ENCODE results near the gene TRPM1.
"Not testable (repeated sequence)": the region's sequence is repeated elsewhere in the genome, so short reads cannot be mapped to it uniquely, and the experiment has no call there.

Gene TRPM1

GRCh38 chr15:31102374-31103342, 1.1 kb upstream of the TRPM1 start:
- Mint-ChIP-seq H3K9me3 (peaks cover 0 to 2% of the 10 kb centered on the region in 2 donors), H3K27ac (no peak overlapping the region), H3K27me3 (no peaks in the 10 kb centered on the region), H3K4me3 (no peak overlapping the region), H3K4me1 (peaks cover 32 to 39% of the 10 kb centered on the region in 2 donors), H3K36me3 (no peaks in the 10 kb centered on the region)
- DNase-seq (no peak), ATAC-seq (replicated peaks) (no peak)

DNA sequence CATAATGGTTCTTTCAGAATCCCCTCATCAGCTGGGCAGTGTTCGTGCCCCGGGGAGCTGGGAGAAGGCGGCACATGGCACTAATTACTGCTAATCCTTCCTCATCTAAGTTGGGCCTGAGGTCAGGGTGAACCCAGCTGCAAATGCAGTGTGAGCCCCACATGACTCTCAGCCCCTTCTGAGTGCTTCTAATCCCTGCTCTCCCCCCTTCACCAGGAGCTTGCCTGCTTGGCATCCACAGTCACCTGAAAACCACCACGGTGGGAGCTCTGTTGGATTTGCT, 455 bp upstream of the TRPM1 start:
- Mint-ChIP-seq H3K4me3 (no peak overlapping the region), H3K27me3 (no peaks in the 10 kb centered on the region), H3K27ac (no peak overlapping the region), H3K9me3 (no peaks in the 10 kb centered on the region), H3K4me1 (peaks cover 33 to 39% of the 10 kb centered on the region in 2 donors), H3K36me3 (no peaks in the 10 kb centered on the region)
- DNase-seq (no peak), ATAC-seq (replicated peaks) (no peak)

DNA sequence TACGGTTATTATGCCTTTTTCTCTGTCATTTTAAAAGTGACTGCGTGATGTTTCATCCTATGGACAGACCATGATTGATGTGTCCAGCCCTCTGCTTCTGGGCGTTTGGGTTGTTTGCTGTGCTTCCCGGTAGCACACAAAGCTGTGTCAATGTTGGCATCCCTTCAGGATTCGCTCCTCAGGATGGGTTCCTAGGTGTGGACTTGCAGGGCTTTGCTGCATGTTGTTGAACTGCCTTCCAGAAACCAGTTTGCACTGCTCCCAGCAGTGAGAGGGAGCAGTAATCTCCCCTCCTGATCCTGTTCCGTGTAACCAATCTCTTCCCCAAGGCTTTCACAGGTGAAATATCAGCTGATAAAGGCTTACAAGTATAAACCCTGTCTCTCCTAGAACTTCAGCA, 787 bp downstream of the TRPM1 start:
- no peaks in the 10 kb centered on the region for H3K27me3 Mint-ChIP-seq
- no peak overlapping the region for H3K4me3 Mint-ChIP-seq
- peaks cover 33 to 39% of the 10 kb centered on the region in 2 donors for H3K4me1 Mint-ChIP-seq
- DNase-seq (no peak), ATAC-seq (replicated peaks) (no peak)
- H3K9me3 Mint-ChIP-seq: no peaks in the 10 kb centered on the region
- H3K36me3 Mint-ChIP-seq: no peaks in the 10 kb centered on the region
- no peak overlapping the region for H3K27ac Mint-ChIP-seq

DNA sequence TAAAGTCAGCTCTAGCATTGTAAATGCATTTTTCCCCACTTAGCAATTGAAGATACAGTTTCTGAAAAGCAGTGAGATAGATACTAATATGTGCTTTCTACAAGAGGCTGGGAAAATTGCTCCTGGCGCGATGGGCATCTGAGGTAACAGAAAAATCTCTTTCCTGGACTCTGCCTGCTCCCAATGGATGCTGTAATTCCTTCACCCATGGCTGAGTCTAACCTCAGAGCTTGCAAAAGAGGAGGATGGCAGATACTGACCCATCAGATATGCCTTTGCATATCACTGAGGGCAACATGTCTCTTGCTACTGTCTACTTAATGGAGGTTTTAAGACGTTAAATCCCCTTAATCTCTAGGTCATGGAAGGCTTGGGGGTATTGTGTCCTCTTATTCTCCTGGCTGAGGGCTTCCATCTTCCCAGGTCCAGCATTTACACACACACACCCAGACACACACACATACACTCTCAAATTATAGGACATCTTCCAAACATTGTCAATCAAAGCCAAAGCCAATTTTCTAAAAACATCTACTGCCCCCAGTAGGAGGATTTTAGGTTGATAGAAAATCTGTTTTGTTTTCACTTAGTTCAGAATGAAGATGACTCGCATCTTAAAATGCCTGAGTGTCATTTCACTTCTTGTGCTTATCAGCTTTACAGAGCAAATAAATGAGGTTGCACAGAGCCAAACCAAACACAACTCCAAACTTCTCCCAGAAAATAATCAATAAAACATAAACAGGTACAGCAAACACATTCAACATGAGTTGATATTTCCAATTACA, 2.4 kb downstream of the TRPM1 start:
- ATAC-seq (replicated peaks) (peak; percentile 30 to 31), DNase-seq (no peak)

GRCh38 chr15:31098491-31098917, 3.0 kb downstream of the TRPM1 start:
- Mint-ChIP-seq H3K4me3 (no peak overlapping the region), H3K27ac (peak overlapping the region; percentile 17)

More for the DNA sequence above, 2.4 kb downstream of the TRPM1 start:
- Mint-ChIP-seq H3K36me3 (no peaks in the 10 kb centered on the region), H3K4me1 (peaks cover 33 to 44% of the 10 kb centered on the region in 2 donors), H3K4me3 (no peak overlapping the region), H3K27ac (no peak overlapping the region), H3K9me3 (no peaks in the 10 kb centered on the region), H3K27me3 (no peaks in the 10 kb centered on the region)

DNA sequence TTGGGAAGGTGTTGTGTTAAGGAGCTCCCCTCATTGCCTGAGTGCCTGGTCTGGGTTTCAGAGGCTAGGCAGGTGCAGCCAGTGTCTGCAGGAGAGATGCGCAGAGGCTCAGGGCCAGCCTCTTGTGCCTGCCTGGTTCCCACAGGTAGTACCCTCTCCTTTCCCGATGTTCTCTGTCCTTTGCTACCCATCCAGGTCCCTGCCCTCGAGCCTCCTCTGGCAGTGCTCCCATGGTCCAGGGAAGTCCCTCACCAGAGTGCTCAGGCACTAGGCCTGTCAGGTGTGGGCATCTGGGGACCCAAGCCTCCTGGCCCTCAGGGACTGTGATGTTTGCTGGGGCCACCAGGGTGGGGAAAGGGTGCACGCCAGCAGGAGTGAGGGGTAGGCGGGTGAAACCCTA, 5.0 kb downstream of the TRPM1 start:
- Mint-ChIP-seq H3K27ac (no peak overlapping the region), H3K4me1 (peaks cover 30 to 38% of the 10 kb centered on the region in 2 donors), H3K36me3 (no peaks in the 10 kb centered on the region), H3K27me3 (no peaks in the 10 kb centered on the region), H3K4me3 (no peak overlapping the region), H3K9me3 (no peaks in the 10 kb centered on the region)
- DNase-seq (no peak), ATAC-seq (replicated peaks) (no peak)

More at GRCh38 chr15:31098491-31098917, 3.0 kb downstream of the TRPM1 start:
- ATAC-seq (replicated peaks) (no peak), DNase-seq (no peak)
- H3K27me3 Mint-ChIP-seq: no peaks in the 10 kb centered on the region
- no peaks in the 10 kb centered on the region for H3K36me3 Mint-ChIP-seq
- peaks cover 29 to 40% of the 10 kb centered on the region in 2 donors for H3K4me1 Mint-ChIP-seq
- H3K9me3 Mint-ChIP-seq: no peaks in the 10 kb centered on the region

- no peaks in the 10 kb centered on the region for H3K36me3 Mint-ChIP-seq
- H3K4me3 Mint-ChIP-seq: no peak overlapping the region
- H3K4me1 Mint-ChIP-seq: peaks cover 5 to 6% of the 10 kb centered on the region in 2 donors
- peaks cover 0 to 4% of the 10 kb centered on the region in 2 donors for H3K9me3 Mint-ChIP-seq
- DNase-seq (no peak), ATAC-seq (replicated peaks) (no peak)
- peak overlapping the region; percentile 31 for H3K27ac Mint-ChIP-seq
- no peaks in the 10 kb centered on the region for H3K27me3 Mint-ChIP-seq
These were observed 10.0 kb downstream of the TRPM1 start for GRCh38 chr15:31091481-31091880.

- Mint-ChIP-seq H3K27me3 (no peaks in the 10 kb centered on the region), H3K27ac (no peak overlapping the region), H3K36me3 (no peaks in the 10 kb centered on the region), H3K4me1 (peaks cover 5 to 6% of the 10 kb centered on the region in 2 donors), H3K4me3 (no peak overlapping the region), H3K9me3 (peaks cover 0 to 4% of the 10 kb centered on the region in 2 donors)
- DNase-seq (no peak), ATAC-seq (replicated peaks) (no peak)
These were observed 10.8 kb downstream of the TRPM1 start for GRCh38 chr15:31090766-31091165.

GRCh38 chr15:31089368-31090047, 12.0 kb downstream of the TRPM1 start:
- no peak overlapping the region for H3K27ac Mint-ChIP-seq

GRCh38 chr15:31088672-31089367, 12.7 kb downstream of the TRPM1 start:
- H3K4me3 Mint-ChIP-seq: no peak overlapping the region
- peak overlapping the region; percentile 20 for H3K27ac Mint-ChIP-seq
- H3K36me3 Mint-ChIP-seq: no peaks in the 10 kb centered on the region
- ATAC-seq (replicated peaks) (no peak), DNase-seq (no peak)
- no peaks in the 10 kb centered on the region for H3K27me3 Mint-ChIP-seq
- H3K9me3 Mint-ChIP-seq: peaks cover 0 to 4% of the 10 kb centered on the region in 2 donors
- peaks cover 0 to 5% of the 10 kb centered on the region in 2 donors for H3K4me1 Mint-ChIP-seq

More at GRCh38 chr15:31089368-31090047, 12.0 kb downstream of the TRPM1 start:
- H3K27me3 Mint-ChIP-seq: no peaks in the 10 kb centered on the region
- H3K9me3 Mint-ChIP-seq: peaks cover 0 to 4% of the 10 kb centered on the region in 2 donors
- ATAC-seq (replicated peaks): no peak
- no peak overlapping the region for H3K4me3 Mint-ChIP-seq
- H3K36me3 Mint-ChIP-seq: no peaks in the 10 kb centered on the region
- DNase-seq: no peak
- H3K4me1 Mint-ChIP-seq: peaks cover 0 to 5% of the 10 kb centered on the region in 2 donors

DNA sequence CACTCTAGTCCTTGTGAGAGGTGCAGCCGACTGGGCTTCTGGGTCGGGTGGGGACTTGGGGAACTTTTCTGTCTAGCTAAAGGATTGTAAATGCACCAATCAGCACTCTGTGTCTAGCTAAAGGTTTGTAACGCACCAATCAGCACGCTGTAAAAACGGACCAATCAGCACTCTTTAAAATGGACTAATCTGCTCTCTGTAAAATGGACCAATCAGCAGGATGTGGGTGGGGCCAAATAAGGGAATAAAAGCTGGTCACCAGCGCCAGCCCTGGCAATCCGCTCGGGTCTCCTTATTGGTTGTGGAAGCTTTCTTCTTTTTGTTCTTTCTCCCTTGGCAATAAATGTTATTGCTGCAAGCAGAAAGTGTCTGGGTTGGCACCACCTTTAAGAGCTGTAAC, 13.5 kb downstream of the TRPM1 start:
- not testable (repeated sequence) for ATAC-seq (replicated peaks); H3K4me1 Mint-ChIP-seq; H3K27ac Mint-ChIP-seq; H3K36me3 Mint-ChIP-seq; DNase-seq; H3K4me3 Mint-ChIP-seq; H3K9me3 Mint-ChIP-seq; H3K27me3 Mint-ChIP-seq

GRCh38 chr15:31086344-31086743, 15.2 kb downstream of the TRPM1 start:
- H3K4me1 Mint-ChIP-seq: peaks cover 18% of the 10 kb centered on the region in 2 donors
- H3K27ac Mint-ChIP-seq: no peak overlapping the region
- H3K9me3 Mint-ChIP-seq: peaks cover 0 to 4% of the 10 kb centered on the region in 2 donors
- no peaks in the 10 kb centered on the region for H3K36me3 Mint-ChIP-seq
- H3K4me3 Mint-ChIP-seq: no peak overlapping the region
- H3K27me3 Mint-ChIP-seq: no peaks in the 10 kb centered on the region
- DNase-seq: no peak
- ATAC-seq (replicated peaks): no peak

GRCh38 chr15:31085359-31085758, 16.2 kb downstream of the TRPM1 start:
- Mint-ChIP-seq H3K4me3 (no peak overlapping the region), H3K4me1 (peaks cover 20 to 26% of the 10 kb centered on the region in 2 donors), H3K9me3 (peaks cover 0 to 4% of the 10 kb centered on the region in 2 donors), H3K36me3 (no peaks in the 10 kb centered on the region), H3K27ac (no peak overlapping the region), H3K27me3 (no peaks in the 10 kb centered on the region)
- no peak for ATAC-seq (replicated peaks)
- no peak for DNase-seq

DNA sequence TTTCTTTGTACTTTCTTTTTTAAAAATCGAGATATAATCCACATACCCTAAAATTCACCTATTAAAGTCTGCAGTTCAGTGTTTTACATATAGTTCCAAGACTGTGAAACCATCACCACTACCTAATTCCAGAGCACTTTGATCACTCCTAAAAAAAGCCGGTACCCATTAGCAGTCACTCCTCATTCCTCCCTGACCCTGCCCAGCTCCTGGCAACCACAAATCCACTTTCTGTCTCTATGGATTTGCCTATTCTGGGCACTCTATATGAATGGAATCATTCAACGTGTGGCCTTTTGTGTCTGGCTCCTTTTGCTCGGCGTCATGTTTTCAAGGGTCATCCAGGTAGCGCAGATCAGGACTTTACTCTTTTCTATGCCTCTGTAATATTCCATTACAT, 17.3 kb downstream of the TRPM1 start:
- H3K27ac Mint-ChIP-seq: no peak overlapping the region
- H3K27me3 Mint-ChIP-seq: no peaks in the 10 kb centered on the region

More for the DNA sequence above, 17.3 kb downstream of the TRPM1 start:
- peaks cover 0 to 4% of the 10 kb centered on the region in 2 donors for H3K9me3 Mint-ChIP-seq
- no peak for ATAC-seq (replicated peaks)
- no peaks in the 10 kb centered on the region for H3K36me3 Mint-ChIP-seq
- H3K4me3 Mint-ChIP-seq: no peak overlapping the region
- H3K4me1 Mint-ChIP-seq: peaks cover 20 to 26% of the 10 kb centered on the region in 2 donors
- no peak for DNase-seq

Measured in stimulated activated naive B cell treated with anti-CD40 and anti-IgM and Interleukin-4, amounts not matched to agents 10 μg/mL and 1 μg/mL and 100 μg/mL, for 72 hours (primary cell).